Activated CD4-positive, CD25-positive, alpha-beta regulatory T cell treated with anti-CD3 and anti-CD28 coated beads, Interleukin-2, amount 50 U/mL, for 72 hours (primary cell): ENCODE results near the gene CDH23.

Source experiments
- DNase-seq: peaks from one replicate; pipeline ENCODE4 v3.0.0; 2021

CDH23 gene

DNA sequence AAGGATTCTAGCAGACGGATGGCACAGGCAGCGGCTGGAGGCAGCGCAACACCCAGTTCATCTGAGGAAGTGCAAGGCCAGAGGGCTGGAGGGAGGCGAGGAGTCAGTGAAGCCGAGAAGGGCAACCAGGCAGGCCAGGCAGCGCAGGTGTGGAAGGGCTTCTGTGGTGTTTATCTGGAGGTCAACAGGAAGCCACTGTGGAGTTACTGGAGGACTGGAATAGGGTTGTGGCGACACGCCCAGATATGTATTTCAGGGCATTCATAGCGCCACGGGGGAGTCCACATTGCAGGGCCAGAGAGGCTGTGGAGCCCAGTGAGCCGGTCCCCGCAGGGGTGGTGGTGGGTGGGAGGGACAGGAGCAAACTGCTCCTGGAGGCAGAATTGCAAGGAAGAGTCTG, 150.6 kb downstream of the CDH23 start:
- no peak for DNase-seq

GRCh38 chr10:71547876-71548846, 151.4 kb downstream of the CDH23 start:
- DNase-seq, result no peak

GRCh38 chr10:71549766-71550533, 153.2 kb downstream of the CDH23 start:
- no peak for DNase-seq

DNA sequence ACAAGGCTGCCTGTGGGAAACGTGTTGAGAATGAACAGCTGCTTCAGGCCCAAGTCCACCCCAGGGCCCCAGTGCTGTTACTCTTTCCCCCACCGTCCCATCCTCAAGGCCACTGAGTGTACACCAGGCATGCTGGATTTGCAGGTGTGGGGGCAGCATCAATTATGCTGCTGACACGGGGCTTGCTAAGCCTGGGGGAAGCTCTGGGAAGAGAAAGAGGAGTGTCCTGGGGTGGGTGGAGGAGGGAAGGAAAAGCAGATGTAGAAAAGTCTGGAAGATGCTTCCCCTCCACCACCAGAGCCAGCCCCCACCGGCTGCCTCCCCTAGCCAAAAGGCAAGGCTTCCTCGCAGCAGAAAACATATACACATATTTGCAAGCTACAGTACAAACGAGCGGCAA, 153.9 kb downstream of the CDH23 start:
- DNase-seq, result no peak

- DNase-seq, result no peak
Observed at GRCh38 chr10:71551970-71552369, 155.2 kb downstream of the CDH23 start.

- no peak for DNase-seq
Observed at GRCh38 chr10:71553432-71553831, 156.7 kb downstream of the CDH23 start.

- DNase-seq, result no peak
Observed at GRCh38 chr10:71554671-71555070, 158.0 kb downstream of the CDH23 start.

DNA sequence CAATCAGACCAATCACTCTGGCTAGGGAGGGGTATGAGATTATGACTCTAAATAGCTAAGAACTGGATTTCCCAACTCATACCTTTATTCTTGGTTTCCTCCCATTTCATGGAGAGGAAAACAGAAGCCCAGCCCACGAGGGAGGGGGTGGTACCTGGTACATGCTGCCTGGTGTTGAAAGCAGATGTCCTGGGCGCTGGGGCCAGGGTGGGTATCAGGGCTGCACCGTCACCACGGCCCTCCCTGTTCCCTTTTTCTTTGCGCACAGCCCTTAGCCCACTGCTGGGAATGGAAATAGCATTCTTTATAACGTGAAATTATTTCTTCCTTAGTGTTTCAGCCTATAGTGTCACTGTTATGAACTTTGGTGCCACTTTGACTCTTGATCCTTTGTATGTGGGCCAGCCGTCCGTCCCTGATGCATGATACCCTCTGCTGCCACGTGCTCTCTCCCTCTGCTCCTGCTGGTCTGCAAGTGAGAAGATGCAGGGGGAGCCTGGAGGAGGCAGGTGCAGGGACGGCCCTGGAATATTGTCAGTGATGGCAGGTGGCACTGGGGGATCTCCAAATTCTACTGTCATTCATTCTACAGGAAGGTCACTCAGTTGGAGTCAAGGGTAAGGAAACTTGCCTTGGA, 158.5 kb downstream of the CDH23 start:
- DNase-seq, result no peak

GRCh38 chr10:71555724-71556119, 159.0 kb downstream of the CDH23 start:
- no peak for DNase-seq

GRCh38 chr10:71558991-71559390, 162.3 kb downstream of the CDH23 start:
- DNase-seq, result no peak

DNA sequence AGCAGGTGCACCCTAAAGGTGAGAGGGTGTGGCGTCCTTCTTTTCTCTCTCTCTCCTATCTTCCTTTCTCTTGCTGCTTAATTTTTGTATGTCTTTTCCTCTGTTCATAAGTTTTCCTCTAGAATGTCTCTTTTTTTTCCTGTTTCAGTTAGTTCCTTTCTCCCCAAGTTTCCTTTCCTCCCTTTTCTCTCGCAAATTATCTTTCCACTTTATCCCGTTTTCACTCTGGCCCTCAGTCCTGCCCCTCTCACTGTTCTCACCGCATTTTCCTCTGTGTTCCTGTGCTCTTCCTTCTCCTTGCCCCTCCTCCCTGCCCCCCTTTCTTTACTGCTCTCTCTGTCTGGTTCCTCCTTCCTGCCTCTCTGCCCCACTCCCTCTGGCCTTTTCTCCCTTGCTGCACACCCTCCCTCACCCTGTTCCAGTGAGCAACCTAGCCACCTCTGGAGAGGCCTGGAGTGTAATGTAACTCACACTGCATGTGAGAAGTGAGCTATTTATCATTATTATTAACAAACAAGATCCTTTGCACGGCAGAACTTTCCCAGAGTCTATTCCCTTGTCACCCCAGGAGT, 164.4 kb downstream of the CDH23 start:
- DNase-seq, result no peak

GRCh38 chr10:71562181-71562580, 165.5 kb downstream of the CDH23 start:
- no peak for DNase-seq

GRCh38 chr10:71562904-71563303, 166.2 kb downstream of the CDH23 start:
- no peak for DNase-seq

- DNase-seq, result no peak
Observed at GRCh38 chr10:71564194-71564820, 167.6 kb downstream of the CDH23 start.

- no peak for DNase-seq
Observed at GRCh38 chr10:71565284-71566000, 168.7 kb downstream of the CDH23 start.

GRCh38 chr10:71567006-71567405, 170.3 kb downstream of the CDH23 start:
- no peak for DNase-seq

DNA sequence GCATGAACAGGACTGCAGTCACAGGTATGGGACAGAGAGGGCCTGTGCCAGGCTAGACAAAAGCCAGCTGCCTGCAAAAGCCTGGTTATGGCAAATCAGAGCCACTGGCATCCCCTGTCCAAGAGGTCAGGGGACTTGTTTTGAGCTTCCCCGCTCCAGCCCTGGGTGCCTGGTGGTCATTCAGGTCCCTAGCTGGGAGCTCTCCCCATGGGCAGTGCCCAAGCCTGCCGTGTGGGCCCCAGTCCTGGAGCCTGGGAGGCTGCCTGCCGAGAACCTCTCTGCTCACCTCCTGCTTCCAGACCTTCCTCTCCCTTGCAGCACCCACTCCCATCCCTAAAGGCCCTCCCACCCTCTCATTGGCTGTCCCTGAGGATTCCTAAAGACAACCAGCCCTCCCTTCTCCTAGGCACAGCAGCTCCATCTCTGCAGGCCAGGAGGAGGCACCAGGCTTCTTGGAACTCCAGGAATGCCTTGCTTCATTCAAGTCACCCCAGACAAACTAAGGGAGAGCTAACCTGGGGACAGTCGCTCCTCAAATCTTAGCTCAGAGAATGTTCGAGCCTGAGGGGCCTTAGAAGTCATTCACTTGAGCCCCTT, 172.3 kb downstream of the CDH23 start:
- DNase-seq, result no peak

GRCh38 chr10:71569775-71570588, 173.3 kb downstream of the CDH23 start:
- peak; percentile 82 for DNase-seq

GRCh38 chr10:71571460-71572175, 174.9 kb downstream of the CDH23 start:
- DNase-seq, result no peak

DNA sequence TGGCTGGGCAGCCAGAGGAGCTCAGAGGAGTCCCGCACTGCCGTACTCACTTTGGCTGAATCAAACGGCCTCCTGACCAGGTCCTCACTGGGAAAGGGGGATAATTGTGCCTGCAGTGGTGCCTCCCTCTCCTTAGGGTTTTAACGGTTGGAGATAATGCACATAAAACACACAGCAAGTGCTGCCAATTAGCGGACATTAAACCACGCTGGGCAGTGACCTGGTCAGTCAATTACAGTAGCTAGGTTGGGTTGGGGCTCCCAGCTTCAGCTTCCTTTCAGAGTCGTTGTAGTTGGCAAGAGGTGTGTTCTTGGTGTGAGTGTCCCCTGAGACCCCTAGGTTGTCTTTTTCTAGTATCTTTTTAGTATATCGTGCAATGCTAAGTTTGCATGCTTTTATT, 176.2 kb downstream of the CDH23 start:
- DNase-seq, result no peak
